Measurements from ENCODE around the gene LHX1. TPM values are rescaled to one million over a fixed set of nuclear protein-coding genes. Genes with fewer than 3 reads are reported as not detected.
A peak's percentile ranks its signal among the peaks of the same experiment; 100 is the strongest.

The LHX1 gene
- total RNA-seq, 1 donor from 2014 or later, result 1.1 TPM

GRCh38 chr17:36918211-36918691 is 19.0 kb upstream of the LHX1 start:
- Mint-ChIP-seq H3K27me3 (ENCODE audit: low read depth) (peaks cover 33% of the 10 kb centered on the region), H3K9me3 (no peaks in the 10 kb centered on the region), H3K4me3 (no peak overlapping the region), H3K36me3 (ENCODE audit: low read depth) (no peaks in the 10 kb centered on the region), H3K4me1 (peaks cover 29% of the 10 kb centered on the region), H3K27ac (ENCODE audit: unreplicated experiment) (no peak overlapping the region)
- DNase-seq (ENCODE audit: low read depth, low spot score), result no peak
- no peak for TF ChIP-seq CTCF (conservative IDR thresholded peaks at IDR 0.05)

- Mint-ChIP-seq H3K27ac (ENCODE audit: unreplicated experiment) (no peak overlapping the region), H3K27me3 (ENCODE audit: low read depth) (peaks cover 33% of the 10 kb centered on the region), H3K9me3 (no peaks in the 10 kb centered on the region), H3K4me1 (peaks cover 29% of the 10 kb centered on the region), H3K4me3 (no peak overlapping the region), H3K36me3 (ENCODE audit: low read depth) (no peaks in the 10 kb centered on the region)
- DNase-seq (ENCODE audit: low read depth, low spot score), result no peak
- no peak for TF ChIP-seq CTCF (conservative IDR thresholded peaks at IDR 0.05)
Measured at GRCh38 chr17:36919407-36919968, 17.8 kb upstream of the LHX1 start.

DNA sequence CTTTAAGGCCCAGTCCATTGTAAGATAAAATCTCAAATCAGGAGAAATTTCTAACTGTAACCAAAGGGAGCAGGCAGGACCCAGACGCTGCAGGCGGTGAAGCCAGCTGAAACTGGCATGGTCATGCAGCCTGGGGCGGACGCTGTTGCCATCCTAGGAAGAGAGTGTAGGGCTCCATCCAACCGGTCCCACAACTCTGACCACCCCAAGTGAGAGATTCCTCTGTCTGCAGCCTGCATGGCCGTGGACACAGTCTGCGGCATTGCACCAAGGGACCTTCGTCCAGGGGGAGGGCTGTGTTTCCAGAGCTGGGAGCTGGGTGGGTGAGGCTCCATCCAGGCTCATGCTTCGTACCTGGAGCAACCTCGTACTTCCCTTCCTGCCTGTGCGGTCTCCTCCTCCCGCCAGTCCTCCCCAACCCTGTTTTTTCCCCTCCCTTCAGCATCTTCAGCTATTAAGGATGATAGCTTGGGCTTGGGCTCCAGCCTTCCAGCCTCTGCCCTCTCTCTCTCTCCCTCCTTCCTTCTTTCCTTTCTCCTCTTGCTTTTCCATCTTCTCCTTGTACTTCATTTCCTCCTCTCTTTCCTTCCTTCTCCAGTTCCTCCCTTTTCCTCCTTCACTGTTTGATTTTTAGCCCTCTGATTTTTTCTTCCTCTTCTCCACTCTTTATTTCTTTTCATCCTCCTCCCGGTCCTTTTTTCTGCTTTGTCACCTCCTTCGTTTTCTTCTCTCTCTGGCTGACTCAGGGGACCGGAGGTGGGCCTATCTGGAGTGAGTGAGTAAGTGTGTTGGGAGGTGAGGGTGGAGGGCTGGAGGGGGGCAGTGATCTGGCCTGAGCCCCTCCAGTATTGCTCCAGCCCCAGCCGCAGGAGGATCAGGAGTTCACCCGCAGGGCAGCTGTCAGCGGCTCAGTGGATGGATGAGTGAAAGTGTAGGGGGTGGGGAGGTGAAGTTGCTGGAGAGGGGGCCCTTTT is 17.0 kb upstream of the LHX1 start:
- Mint-ChIP-seq H3K36me3 (ENCODE audit: low read depth) (no peaks in the 10 kb centered on the region), H3K4me1 (peaks cover 29% of the 10 kb centered on the region), H3K27me3 (ENCODE audit: low read depth) (peaks cover 39% of the 10 kb centered on the region), H3K4me3 (no peak overlapping the region), H3K27ac (ENCODE audit: unreplicated experiment) (no peak overlapping the region), H3K9me3 (no peaks in the 10 kb centered on the region)
- TF ChIP-seq CTCF (conservative IDR thresholded peaks at IDR 0.05), result no peak
- no peak for DNase-seq (ENCODE audit: low read depth, low spot score)

- H3K27me3 Mint-ChIP-seq (ENCODE audit: low read depth), result peaks cover 46% of the 10 kb centered on the region
- H3K27ac Mint-ChIP-seq (ENCODE audit: unreplicated experiment), result peak overlapping the region; percentile 83
- H3K9me3 Mint-ChIP-seq, result no peaks in the 10 kb centered on the region
- DNase-seq (ENCODE audit: low read depth, low spot score), result no peak
- no peaks in the 10 kb centered on the region for H3K36me3 Mint-ChIP-seq (ENCODE audit: low read depth)
- TF ChIP-seq CTCF (conservative IDR thresholded peaks at IDR 0.05), result no peak
- no peak overlapping the region for H3K4me3 Mint-ChIP-seq
- peaks cover 29% of the 10 kb centered on the region for H3K4me1 Mint-ChIP-seq
Measured at GRCh38 chr17:36921095-36921851, 16.0 kb upstream of the LHX1 start.

DNA sequence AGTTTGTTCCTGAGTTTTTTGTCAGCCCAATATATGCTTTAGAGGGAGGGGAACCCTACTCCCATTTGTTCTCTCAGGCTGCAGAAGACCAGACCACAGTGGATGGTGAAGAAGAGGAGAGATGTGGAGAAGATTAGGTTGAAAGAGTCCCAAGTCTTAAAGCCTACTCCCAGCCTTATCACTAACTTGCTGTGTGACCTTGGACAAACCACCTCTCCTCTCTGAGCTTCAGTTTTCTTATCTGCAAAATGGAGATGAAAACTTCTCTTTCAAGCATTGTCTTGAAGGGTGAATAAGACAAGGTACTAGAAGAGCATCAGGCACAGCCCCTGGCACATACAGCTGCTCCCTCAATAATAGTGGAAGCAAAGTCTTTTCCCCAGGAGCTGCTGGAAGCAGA is 15.1 kb upstream of the LHX1 start:
- H3K36me3 Mint-ChIP-seq (ENCODE audit: low read depth), result no peaks in the 10 kb centered on the region
- H3K4me1 Mint-ChIP-seq, result peaks cover 29% of the 10 kb centered on the region
- H3K27ac Mint-ChIP-seq (ENCODE audit: unreplicated experiment), result no peak overlapping the region
- no peak overlapping the region for H3K4me3 Mint-ChIP-seq
- H3K9me3 Mint-ChIP-seq, result no peaks in the 10 kb centered on the region
- no peak for DNase-seq (ENCODE audit: low read depth, low spot score)
- TF ChIP-seq CTCF (conservative IDR thresholded peaks at IDR 0.05), result no peak
- H3K27me3 Mint-ChIP-seq (ENCODE audit: low read depth), result peaks cover 51% of the 10 kb centered on the region

Data from neural crest cell (in vitro differentiated cells).